Glomerular visceral epithelial cell (primary cell): ENCODE results near the gene KIRREL3.

ENCODE experiments used
- DNase-seq: peaks from one replicate; pipeline ENCODE4 v3.0.0-alpha.2; 2016; ENCODE audit errors: extremely low spot score

KIRREL3 gene

DNA sequence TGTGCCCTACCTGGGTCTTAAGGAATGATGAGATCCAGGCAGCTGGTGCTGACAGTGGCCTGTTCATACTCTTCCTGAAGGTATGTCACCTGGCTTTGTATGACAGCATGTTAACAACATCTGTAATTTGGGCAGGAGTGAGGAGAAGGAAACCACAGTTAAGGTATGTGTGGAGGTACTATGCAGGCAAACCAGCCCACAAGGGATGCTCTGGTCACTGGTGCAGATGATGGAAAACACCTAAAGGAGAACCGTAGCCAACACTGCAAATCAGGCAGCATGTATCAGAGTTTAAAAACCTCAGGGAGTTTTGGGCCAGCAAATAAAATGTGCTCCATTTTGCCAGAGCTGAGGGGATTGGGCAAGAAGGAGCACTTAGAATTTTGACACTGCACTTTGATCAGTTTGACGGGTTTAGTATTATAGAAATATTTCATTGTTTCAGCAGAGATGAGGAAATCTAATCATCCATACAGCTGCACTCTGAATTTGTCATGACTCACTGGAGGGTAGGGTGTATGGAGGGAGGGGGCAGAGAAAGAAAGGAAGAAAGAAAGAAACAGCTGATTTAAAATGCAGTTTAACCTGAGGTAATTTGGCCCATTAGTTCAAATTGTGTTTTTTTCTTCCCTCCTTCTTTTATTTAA is 260.9 kb downstream of the KIRREL3 start:
- DNase-seq = peak; percentile 6

DNA sequence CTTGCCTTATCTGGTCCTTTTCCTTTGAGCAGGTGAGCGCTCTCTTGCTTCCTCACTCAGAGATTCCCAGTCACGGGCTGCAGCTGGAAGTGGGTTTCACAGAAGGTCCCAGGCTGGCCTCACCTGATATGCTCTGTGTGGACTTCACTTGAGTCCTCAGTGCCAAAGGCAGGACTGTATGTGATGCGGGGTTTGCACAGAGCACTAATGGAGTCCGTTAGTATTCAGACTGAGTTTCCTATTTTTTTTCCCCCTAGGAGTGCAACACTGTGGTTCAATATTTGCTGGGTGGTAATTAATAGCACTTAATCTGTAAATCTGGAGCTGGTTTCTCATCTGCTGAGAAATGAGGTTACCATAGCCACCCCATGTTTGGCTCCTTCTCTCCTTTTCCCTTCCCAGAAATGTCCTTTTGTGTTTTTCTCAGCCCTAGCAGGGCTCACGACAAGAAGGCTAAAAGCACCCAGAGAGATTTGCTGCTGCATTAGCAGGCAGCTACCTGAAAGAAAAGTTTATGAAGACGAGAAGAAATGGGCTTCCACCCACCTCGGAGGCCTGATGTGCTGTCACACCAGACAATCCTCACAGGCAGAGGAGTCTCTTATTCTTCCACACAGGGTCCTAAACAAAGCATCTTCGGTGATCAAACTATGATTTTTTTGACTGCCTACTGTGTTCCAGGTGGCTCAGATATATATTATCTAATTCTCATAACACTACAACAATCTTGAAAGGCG is 262.1 kb downstream of the KIRREL3 start:
- DNase-seq = no peak

DNA sequence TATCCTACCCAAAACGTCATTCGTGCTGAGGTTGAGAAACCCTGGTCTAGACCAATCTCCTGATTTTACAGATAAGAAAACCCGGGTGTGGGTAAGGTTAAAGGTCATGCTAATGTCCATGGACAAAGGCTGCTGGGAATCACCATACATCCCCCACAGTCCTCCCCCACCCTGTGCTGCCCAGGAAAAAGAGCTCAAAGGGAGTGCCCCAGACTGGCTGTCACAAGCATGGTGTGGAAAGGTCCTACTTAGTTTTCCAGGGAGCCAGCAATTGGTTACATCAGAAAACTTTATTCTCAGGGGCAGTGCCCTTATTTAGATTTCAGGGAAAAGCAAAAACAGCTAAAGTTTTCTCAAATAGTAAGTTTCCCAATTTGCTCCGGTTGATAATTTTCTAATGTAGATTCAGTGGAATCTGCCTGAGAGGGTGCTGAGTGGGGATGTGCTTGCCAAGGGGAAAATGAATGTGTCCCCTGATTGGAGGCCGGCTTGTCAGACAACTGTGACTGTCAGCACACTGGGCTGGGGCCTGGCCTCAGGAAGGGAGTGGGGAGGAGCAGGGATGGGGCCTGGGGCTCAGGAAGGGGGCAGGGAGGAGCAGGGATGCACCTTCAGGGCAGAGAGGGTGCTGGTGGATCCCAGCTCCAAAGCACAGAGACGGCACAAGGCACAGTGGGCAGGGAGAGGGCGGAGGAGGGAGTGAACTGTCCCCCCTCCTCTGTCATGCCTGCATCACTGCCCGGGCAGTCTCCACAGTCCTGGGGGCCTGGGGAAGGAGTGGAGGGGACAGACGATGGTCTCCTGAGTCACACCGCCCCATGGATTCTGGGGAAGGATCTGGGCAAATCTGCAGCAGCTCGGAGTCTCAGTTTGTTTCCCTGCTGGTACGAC is 263.6 kb downstream of the KIRREL3 start:
- no peak for DNase-seq

DNA sequence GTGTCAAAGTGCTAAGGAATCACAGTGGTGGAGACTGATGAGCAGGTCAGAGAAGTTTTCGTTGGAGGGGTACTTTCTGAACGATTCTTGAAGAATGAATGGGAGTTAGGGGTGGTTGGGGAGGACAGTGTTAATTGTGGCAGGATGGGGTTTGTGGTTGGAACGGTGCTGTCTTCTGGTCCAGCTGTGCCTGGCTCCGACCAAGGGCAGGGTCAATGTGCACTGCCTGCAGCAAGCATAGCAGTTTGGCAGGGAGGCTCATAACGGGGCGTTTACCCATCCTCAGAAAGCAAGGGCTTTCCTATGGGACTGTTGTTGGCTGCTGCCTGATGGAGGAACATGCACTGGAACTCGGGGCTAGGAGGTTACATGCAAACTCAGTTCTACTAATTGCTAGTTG is 265.8 kb downstream of the KIRREL3 start:
- DNase-seq = no peak

DNA sequence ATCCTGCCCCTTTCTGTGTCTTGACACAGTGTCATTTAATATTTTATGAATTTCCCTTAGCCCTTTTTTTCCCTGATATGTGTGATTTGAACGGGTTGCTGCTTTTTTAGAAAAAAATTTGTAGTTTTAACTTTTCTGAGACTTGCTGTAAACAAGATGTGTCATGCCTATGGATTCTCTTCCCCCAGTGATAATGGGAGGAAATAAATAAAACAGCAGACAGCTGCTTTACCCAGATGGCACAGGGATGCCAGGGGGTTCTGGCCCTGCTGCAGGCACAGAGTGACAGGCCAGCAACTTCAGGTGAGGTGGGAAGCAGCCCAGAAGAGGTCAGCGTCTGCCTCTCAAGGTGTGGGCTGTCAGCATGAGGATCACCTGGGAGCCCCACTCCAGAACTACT is 266.9 kb downstream of the KIRREL3 start:
- DNase-seq = no peak

DNA sequence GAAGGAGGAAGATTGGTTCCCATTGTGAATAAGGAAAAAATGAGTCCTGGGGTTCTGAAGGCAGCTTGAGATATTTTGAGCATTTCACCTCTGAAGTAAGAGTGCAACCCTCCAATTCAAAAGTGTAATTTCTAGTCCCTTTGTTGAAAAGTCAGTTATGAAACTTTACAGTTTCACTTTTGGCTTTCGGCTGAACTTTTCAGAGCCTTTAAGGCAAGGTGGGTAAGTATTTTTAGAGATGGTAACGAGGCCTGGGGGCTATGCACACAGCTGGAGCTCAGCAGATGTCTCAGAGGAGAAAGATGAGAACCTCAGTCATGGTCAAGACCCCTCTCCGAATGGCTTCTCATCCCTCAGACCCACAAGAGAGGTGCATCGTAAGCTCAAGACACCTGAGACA is 267.6 kb downstream of the KIRREL3 start:
- no peak for DNase-seq

DNA sequence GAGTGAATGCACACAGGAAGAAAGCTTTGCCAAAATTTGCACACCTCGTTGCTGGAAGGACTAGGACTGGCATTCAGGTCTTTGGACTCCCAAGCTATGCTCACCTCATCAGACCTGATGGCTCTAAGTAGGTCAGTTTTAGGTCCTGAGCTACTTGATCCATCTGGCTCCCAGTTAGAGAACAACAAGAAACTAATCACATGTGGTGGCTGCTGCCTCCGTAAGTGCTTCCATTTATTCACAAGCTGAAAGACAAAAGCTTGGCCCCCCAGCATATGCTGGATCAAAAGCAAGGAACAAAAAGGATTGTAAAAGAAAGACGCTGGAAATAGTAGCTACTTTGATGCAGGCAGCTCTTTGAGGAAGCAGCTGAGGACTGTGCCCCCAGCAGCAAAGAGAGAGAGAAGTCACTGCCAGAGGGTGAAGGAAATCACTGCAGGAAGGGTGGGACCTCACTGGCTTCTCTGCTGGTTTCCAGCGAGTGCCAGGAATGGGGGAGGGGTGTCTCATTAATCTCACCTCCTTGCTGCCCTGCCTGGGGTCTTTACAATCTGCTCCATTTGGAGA is 268.9 kb downstream of the KIRREL3 start:
- DNase-seq = no peak

DNA sequence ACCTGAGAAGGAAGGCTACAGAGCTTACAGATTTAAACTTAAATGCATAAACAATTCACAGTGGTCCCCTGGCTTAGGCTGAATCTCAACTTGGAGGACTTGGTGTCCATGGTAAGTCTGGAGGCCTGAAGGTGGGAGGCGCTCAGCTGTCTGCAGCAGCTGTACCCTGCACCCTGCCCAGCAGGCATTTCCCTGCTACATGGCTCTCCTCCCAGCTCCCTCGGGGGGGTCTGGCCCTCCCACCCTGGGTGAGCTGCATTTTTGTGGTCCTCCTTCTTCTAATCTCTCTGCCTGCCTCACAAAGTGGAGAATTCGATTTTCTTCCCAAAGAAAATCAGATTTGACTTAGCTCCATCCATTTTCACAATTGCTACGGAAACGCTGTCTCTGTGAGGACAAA is 273.2 kb downstream of the KIRREL3 start:
- DNase-seq = no peak

DNA sequence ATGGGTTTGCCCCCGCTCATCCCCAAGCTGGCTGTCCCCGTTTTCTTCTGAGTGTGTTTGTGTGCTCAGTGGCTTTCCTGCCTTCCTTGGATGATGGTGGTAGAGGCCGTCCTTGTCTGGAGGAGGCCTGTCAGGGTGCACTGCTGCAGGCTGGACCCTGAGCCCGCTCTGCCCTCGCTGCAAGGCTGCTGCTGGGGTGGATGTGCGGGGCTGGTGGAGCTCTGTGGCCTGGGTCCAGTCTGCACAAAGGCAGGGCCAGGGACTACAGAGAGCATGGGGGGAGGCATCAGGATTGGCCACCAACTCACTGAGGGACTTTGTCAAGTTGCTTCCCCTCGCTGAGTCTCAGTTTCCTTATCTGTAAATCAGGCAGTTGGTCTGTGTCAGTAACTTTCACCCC is 275.0 kb downstream of the KIRREL3 start:
- no peak for DNase-seq

DNA sequence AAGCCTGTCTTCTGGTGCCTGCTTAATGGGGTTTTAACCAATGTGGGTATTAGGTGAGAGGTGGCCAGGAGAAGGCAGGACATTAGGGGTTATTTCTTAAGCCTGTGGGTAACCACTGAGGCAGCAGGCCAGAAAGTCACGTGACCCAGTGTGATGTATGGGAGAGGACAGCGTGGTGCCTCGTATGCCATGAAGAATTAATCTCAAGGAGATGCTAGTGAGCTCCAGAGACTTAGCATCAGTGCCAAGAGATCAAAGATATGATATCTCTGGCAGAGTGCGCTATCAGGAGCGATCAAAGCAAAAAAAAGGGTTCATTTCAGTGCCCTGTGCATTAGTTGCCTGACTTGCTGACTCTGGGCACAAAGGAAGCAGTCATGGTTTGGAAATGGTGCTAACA is 275.5 kb downstream of the KIRREL3 start:
- no peak for DNase-seq

DNA sequence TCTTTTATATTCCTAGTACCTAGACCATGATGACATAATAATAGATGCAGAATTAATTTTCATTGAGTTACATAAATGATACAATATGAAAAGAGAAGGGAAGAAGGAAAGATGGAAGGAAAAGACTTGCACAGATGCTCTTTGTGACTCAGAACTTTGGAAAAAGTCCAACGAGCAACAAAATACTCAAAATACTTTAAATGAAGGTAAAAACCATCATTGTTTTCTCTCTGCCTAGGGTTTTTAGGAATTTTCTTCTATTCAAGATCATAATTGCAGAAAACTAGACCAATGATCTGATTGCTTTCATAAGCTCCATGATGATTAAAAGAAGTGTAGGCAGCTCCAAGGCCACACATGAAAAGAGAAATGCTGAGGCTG is 276.9 kb downstream of the KIRREL3 start:
- DNase-seq = no peak

DNA sequence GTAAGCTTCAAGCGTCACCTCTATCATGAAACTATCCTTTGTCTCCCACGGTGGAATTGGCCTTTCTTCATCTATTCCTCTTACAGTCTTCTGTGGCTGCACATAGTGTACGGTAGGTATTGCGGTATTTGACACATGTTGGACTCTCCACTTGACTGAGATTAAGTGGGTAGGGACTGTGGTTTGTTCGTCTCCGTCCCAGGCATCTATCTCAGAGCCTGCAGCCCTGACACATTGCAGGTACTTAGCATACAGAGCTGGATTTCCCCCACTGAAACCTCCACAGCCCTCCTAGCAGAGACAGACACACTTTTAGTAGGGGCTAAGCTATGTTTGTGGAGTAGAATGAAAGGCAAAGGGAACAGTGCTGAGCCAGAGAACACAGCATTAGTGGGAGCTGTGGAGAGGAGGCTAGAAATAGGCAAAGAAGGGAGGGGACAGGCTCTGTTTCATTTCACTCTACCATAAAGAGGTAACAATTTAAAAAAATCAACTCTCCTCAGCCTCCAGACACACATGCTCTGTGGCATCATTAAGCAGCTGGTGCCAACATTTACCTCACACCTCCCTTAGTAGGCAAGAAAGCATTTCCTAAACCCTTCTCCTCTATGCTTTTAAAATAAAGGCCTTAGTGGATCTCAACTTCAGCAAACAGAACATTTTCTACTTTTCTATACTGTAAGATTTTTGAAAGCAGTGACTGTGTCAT is 277.5 kb downstream of the KIRREL3 start:
- no peak for DNase-seq

DNA sequence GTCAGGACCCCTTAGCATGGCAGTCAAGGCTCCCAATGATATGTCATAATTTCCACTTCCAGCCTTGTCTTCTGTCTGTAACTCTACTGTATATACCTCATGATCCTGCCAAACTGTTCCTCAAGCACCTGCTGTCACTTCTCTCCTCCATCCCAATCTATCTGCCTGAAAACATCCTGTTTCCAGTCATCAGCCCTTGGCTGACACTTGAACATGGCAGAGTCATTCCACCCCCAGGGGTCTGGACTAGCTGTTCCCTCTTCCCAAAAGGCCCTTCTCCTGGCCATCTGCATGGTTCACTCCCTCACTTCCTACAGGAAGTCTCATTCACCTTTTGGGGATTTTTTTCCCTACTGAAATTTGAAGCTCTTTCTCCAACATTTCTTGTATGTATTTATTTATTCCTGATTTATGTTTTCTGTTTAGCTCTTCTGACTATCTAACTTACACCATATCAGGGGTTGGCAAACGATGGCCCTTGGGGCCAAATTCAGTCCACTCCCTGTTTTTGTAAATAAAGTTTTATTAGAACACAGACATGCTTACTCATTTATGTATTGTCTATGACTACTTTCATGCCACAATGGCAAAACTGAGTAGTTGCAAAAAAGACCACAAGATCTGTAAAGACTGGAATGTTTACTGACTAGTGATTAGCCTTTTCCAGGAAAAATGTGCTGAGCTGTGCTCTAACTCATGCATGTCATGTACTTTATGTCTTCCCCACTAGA is 278.4 kb downstream of the KIRREL3 start:
- DNase-seq = no peak

DNA sequence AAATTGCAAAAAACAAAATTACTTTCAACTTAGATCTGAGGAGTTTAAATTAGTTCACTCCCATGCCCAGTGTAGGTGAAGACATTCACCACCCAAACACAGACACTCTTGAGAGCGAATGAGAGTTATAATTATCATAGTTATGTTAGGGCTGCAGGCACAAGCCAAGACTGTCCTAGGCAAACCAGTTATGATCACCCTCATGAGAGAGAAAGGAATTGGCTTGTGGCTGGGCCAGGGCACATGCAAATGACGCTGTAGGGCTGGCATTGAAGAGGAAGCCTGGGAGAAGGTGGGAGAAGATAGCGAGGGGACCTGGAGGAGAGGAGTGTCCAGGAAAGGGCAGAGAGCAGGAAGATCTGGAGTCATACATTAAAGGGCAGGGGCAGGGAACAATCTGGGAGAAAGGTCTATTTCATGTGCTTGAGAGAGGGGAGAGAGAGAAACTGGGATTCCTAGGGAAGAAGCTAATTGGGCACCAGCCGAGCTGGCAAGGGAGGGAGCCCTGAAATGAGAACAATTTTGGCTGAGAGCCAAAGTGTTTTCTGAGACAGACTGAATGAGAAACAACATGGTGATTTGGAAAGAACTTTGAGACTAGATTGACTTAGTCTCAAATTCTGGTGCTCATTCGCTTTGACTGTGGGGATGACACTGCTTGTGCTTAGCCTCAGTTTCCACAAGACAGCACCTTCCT is 279.9 kb downstream of the KIRREL3 start:
- DNase-seq = no peak

DNA sequence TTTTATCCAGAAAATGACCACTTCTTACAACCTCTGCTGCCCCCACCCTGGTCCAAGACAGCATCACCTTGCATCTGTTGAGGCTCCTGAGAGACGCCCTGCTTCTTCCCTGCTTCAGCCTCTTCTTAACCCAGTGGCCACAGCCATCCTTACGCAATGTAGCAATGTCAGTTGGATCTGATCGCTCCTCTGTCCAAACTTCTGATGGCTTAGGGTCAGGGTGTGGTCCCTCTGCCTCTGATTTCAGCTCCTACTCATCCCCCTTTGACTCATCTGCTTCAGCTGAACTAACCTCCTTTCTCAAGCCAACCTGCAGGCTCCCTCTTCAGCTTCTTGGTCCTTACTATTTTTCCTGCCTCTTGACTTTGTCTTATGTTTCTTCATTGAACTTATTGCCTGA is 280.8 kb downstream of the KIRREL3 start:
- DNase-seq = no peak

DNA sequence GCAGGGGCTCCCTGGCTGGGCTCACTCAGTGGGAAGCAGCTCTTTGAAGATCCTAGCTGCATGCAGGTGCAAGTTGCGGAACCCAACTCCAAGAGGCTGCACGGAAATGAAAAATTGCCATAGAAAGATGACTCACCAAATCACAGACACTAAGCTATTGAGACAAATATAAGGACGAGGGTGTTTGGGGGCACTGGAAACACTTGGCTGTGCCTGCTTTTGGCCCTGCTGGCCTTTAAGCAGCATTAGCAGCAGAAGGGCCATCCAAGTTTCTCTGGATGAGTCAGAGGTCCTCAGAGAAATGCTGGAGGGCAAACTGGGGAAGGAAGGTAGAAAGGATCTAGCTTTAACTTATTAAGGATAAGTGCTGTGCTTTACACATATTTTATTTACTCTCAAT is 282.3 kb downstream of the KIRREL3 start:
- DNase-seq = peak; percentile 14

DNA sequence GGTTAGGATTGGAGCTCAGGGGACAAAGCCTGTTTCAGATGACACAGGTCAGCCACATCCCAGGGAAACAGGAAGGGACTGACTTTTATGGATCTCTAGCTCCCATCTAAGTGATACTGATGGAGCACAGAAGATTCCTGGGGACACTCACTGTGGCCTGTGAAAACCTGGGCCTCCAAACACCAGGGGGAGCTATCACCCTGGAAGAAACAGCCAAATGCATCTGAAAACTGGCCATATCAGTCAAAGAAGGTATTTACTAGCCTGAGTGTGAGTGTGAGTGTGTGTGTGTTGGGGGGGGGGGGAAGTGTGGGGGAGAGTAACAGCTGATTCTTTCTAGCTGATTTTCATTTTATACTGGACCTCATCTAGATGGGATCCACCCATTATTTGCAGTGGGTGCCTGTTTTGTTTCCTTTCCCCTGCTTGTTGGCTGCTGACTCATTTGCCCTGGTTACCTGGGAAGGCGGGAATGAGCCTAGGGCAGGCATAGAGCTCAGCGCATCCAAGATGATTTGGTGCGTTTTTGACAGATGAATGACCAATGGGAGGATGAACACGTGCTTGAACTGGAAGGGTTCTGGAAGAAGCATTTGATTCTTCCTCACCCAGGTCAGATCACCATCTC is 284.0 kb downstream of the KIRREL3 start:
- peak; percentile 58 for DNase-seq

DNA sequence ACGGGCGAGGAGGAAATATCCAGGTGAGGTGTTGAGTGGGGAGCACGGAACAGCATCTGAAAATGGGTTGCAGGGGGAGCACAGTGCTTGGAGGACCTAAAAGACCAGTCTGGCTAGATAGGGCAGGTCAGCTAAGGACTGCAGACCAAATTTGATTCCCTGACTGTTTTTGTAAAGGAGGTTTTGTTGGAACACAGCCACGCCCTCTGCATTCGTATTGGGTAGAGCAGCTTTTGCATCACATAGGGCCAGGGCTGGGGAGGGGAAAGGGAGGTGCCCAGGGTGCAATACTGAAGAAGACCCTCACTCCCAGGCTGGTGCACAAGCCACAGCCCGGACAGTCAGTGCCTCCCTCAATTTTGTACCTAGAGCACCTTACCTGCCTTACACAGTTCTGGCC is 286.8 kb downstream of the KIRREL3 start:
- DNase-seq = no peak

DNA sequence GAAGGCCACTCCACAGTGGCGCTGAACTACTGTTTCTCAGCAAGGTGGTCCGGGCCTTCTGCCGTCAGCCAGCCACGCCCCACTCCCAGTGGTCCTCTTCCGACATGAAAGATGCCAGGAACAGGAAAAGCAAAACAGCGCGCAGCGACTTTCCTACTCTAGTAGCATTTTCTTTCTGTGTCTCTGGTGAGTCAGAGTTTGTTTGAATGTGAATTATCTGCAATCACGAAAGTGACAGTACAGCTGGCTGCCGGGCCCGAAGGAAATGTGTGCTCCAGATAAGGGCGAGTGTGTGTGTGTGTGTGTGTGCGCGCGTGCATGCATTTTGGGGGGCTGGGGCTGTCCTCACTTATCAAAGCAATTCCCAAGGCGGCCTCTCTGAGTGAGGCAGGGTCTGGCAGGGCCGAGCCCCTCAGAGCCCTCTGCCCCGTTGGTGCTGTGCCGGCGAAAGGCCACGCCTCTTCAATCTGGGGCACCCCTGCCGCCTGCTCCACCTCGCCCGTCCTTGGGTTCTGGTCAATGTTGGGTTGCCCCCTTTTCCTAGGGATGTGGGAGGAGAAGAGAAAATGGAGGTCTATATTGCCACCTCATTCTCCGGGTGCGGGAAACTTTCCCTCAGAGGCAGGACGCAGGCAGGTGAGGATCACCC is 288.5 kb downstream of the KIRREL3 start:
- DNase-seq = no peak
